ENCODE results near the gene STAG3.
"Not testable (repeated sequence)": the region's sequence is repeated elsewhere in the genome, so short reads cannot be mapped to it uniquely, and the experiment has no call there.

Gene STAG3, protein sequence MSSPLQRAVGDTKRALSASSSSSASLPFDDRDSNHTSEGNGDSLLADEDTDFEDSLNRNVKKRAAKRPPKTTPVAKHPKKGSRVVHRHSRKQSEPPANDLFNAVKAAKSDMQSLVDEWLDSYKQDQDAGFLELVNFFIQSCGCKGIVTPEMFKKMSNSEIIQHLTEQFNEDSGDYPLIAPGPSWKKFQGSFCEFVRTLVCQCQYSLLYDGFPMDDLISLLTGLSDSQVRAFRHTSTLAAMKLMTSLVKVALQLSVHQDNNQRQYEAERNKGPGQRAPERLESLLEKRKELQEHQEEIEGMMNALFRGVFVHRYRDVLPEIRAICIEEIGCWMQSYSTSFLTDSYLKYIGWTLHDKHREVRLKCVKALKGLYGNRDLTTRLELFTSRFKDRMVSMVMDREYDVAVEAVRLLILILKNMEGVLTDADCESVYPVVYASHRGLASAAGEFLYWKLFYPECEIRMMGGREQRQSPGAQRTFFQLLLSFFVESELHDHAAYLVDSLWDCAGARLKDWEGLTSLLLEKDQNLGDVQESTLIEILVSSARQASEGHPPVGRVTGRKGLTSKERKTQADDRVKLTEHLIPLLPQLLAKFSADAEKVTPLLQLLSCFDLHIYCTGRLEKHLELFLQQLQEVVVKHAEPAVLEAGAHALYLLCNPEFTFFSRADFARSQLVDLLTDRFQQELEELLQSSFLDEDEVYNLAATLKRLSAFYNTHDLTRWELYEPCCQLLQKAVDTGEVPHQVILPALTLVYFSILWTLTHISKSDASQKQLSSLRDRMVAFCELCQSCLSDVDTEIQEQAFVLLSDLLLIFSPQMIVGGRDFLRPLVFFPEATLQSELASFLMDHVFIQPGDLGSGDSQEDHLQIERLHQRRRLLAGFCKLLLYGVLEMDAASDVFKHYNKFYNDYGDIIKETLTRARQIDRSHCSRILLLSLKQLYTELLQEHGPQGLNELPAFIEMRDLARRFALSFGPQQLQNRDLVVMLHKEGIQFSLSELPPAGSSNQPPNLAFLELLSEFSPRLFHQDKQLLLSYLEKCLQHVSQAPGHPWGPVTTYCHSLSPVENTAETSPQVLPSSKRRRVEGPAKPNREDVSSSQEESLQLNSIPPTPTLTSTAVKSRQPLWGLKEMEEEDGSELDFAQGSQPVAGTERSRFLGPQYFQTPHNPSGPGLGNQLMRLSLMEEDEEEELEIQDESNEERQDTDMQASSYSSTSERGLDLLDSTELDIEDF

GRCh38 chr7:100177045-100178001 is at the start of gene STAG3, which contains the start of gene GPC2:
Gene STAG3, plus strand, starts transcription at chr7:100177918. Its CDS starts 2,639 bp downstream, at chr7:100180557.
Gene GPC2, minus strand, starts transcription at chr7:100177381. Its CDS starts 182 bp downstream, at chr7:100177199.
- DNase-seq (ENCODE audit: low spot score), result peak; percentile 98

- no peak for DNase-seq (ENCODE audit: low spot score)
Observed at GRCh38 chr7:100128637-100128963, 49.1 kb upstream of the STAG3 start.

DNA sequence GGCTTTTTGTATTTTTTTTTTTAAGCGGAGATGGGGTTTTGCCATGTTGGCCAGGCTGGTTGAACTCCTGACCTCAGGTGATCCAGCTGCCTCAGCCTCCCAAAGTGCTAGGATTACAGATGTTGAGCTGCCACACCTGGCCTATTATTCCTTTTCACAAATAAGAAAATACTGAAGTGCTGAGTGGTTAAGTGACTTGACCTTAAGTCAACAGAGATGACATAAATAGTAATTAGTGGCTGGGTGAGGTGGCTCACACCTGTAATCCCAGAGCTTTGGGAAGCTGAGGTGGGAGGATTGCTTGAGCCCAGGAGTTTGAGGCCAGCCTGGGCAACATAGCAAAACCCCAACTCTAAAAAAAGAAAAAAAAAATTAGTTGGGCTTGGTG is 47.5 kb upstream of the STAG3 start:
- not testable (repeated sequence) for DNase-seq (ENCODE audit: low spot score)

DNA sequence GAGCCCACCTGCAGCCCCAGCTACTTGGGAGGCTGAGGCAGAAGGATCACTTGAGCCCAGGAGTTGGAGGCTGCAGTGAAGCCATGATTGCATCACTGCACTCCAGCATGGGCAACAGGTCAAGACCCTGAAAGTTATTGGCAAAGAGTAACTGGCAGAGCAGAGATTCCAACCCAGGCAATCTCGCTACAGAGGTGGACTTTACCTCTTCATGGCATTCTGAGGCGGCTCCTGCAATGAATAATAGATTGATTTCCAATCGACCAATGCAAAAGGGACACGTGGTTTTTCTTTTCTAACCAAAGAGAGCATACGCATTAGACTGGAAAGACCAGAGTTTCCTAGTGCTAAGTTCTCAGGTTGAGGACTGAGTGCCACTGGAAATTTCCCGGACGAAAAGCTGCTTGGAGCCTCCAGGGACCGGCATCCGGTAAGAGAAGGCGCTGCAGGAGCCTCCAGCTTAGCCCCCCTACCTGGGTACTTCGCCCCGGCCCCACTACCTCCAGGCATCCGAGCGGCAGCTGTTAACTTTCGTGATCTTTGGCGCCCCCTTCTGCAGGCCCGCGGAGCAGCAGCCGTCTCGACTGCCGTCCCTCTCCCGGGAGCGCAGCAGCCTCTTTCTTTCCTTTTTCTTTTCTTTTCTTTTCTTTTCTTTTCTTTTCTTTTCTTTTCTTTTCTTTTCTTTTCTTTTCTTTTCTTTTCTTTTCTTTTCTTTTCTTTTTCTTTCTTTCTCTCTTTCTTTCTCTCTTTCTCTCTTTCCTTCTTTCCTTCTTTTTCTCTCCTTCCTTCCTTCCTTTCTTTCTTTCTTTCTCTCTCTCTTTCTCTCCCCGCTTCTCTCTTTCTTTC is 46.9 kb upstream of the STAG3 start:
- peak; percentile 81 for DNase-seq (ENCODE audit: low spot score)

DNA sequence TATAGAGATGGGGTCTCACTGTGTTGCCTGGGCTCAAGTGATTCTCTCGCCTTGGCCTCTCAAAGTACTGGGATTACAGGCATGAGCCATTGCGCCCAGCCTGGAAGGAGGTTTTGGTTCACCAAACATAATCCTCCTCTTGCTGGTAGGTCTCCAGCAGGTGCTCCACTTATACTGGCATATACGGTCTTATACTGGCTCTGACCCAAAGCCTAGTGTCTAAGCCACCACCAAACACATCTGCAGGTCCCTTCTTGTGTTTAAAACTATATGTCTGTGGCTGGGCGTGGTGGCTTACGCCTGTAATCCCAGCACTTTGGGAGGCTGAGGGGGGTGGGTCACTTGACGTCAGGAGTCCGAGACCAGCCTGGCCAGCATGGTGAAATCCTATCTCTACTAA is 45.6 kb upstream of the STAG3 start:
- DNase-seq (ENCODE audit: low spot score), result no peak

DNA sequence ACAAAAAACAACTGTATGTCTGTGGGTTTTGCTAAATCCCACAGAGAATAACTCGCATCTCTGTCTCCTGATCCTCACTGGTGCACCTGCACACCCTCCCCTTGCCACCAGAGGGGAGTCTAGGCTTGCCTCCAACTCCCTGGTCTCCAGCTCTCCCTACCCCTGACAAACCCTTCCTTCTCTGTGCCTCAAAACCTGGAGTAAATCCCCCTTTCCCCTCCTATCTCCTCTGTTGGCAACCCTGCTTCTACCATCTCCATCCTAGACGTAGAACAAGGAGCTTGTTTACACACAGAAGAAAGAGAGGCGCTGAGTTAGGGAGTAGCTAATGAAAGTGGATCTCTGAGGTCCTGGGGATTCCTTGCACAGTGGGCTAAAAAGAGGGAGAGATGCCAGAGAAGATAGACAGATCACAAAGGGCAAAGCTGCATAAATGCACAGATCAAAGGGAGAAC is 45.0 kb upstream of the STAG3 start:
- DNase-seq (ENCODE audit: low spot score), result peak; percentile 69

GRCh38 chr7:100137851-100138760 is 39.6 kb upstream of the STAG3 start:
- DNase-seq (ENCODE audit: low spot score), result no peak

DNA sequence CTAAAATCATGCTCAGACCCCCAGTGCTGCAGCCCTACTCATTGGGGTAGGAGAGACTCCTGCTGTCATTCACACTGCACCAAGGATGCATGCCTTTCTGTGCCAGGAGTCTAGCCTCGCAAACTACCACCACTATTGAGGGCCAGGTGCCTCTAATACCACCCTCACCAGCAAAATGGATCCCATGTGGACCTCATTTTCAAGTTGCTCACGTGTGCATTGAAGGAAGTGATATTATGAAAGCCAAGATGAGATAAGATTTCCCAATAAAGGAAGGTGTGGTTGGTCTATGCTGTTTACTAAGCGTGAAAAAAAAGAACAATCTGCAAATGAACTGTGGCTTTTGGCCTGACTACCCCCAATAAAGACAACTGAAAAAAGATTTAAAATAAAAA is 36.2 kb upstream of the STAG3 start:
- no peak for DNase-seq (ENCODE audit: low spot score)

GRCh38 chr7:100142461-100142860 is 35.3 kb upstream of the STAG3 start:
- DNase-seq (ENCODE audit: low spot score), result no peak

- not testable (repeated sequence) for DNase-seq (ENCODE audit: low spot score)
Observed at GRCh38 chr7:100146350-100146749, 31.4 kb upstream of the STAG3 start.

- no peak for DNase-seq (ENCODE audit: low spot score)
Observed at GRCh38 chr7:100147278-100147677, 30.4 kb upstream of the STAG3 start.

DNA sequence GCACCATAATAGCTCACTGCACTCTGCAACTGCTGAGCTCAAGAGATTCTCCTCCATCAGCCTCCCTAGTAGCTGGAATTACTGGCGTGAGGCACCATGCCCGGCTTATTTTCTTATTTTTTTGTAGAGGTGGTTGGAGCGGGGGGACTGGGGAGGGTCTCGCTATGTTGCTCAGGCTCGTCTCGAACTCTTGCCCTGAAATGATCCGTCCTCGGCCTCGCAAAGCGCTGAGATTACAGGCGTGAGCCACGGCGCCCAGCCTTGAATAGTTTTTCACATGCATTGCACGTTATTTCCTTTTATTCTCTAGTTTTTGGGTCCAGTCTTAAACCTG is 29.5 kb upstream of the STAG3 start:
- no peak for DNase-seq (ENCODE audit: low spot score)

- DNase-seq (ENCODE audit: low spot score), result peak; percentile 99
Observed at GRCh38 chr7:100148559-100149328, 29.0 kb upstream of the STAG3 start, which contains the start of gene LAMTOR4. Gene LAMTOR4, plus strand, starts transcription at chr7:100148918. Its CDS starts 55 bp downstream, at chr7:100148973.

DNA sequence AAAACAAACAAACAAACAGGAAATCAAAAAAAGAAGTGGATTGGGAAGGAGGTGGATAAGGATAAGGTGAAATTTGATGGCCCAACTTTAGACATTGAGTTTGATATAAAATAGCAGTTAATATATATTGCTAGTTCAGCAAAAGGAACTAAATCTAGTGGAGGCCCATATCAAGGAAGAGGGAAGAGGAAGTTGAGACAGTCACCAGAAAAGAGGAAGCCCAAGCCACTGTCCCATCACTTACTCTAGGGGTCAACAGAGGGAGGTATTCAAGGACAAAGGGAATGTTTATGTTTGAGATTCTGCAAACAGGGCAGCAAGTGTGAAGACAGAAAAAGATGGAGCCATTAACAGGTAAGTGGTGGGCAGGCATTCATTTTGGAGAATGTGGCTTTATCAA is 25.3 kb upstream of the STAG3 start:
- no peak for DNase-seq (ENCODE audit: low spot score)

GRCh38 chr7:100152937-100153666 is 24.6 kb upstream of the STAG3 start:
- DNase-seq (ENCODE audit: low spot score), result no peak

DNA sequence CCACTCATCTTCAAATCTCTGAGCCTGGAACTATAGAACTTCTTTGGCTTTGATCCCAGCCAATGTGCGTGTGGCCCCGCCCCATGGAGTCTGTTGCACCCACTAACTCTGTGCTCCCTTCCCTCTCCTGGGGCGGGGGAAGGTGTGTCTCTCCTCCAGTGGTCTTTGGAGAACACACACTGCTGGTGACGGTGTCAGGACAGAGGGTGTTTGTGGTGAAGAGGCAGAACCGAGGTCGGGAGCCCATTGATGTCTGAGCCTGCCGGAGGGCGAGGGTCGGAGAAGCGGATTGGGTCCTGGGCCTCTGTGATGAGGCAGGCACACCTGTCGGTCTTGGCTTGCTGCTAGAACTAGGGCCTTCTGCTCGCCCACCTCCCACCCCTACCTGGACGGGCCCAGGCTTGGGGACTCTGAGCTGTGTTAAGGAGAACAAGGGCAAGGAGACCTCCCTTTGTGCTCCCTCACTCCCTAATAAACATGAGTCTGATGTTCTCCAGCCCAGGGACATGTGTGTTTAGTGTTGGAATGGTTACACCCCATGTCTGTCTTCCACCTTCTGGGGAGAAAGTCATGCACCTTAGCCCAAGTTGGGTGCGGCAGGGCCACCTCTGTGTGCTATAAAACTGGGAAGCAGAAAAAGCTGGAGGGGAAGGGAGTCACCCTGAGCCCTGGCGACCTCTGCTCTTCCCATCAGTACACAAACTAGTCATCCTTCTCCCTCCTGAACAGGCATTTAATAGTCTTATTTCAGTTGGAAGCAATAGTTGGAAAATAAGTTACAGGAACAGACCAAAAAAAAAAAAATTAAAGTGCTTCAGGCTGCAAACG is 23.8 kb upstream of the STAG3 start:
- DNase-seq (ENCODE audit: low spot score), result no peak
